ENCODE measurements around the gene NR2F1-AS1.

GRCh38 chr5:93574491-93575305 is 6.3 kb downstream of the NR2F1-AS1 start:
- no peak for TF ChIP-seq TCF7 (CRISPR knock-in tag; IDR thresholded peaks at IDR 0.05; ENCODE audit: low read depth)
- no peak for TF ChIP-seq CTCF (IDR thresholded peaks at IDR 0.05)
- TF ChIP-seq NR3C1 (CRISPR knock-in tag; conservative IDR thresholded peaks at IDR 0.05; ENCODE audit: low read depth), result no peak
- TF ChIP-seq FOXJ3 (CRISPR knock-in tag; IDR thresholded peaks at IDR 0.05; ENCODE audit: borderline replicate concordance), result no peak
